Hypothalamus (tissue), 51 donors: ENCODE measurements around the gene PKLR.
"Not testable (repeated sequence)": the region's sequence is repeated elsewhere in the genome, so short reads cannot be mapped to it uniquely, and the experiment has no call there.

ENCODE experiments used
- DNase-seq, 51 donors: peaks; one replicate each; lab custom pipeline; 2025; lab: John Stamatoyannopoulos, UW

The PKLR gene

GRCh38 chr1:155260276-155260675 is 41.0 kb downstream of the PKLR start:
- DNase-seq, result no peak

GRCh38 chr1:155256058-155256852 is 45.0 kb downstream of the PKLR start:
- DNase-seq, result peak in 1 of 51 donors; percentile 25

- DNase-seq, result peak; percentile 26 to 93 (median 83)
Measured at GRCh38 chr1:155255243-155256007, 45.8 kb downstream of the PKLR start, which contains the start of gene ENTREP3. TSS of gene ENTREP3 (minus strand) at chr1:155255483. CDS start at chr1:155254877, 606 bp downstream.

GRCh38 chr1:155254714-155255242 is 46.5 kb downstream of the PKLR start:
- peak in 22 of 51 donors; percentile 27 to 71 (median 48) for DNase-seq

GRCh38 chr1:155254228-155254713 is 47.0 kb downstream of the PKLR start:
- peak in 7 of 51 donors; percentile 4 to 51 (median 22) for DNase-seq

- peak in 1 of 51 donors; percentile 32 for DNase-seq
Measured at GRCh38 chr1:155253797-155254196, 47.4 kb downstream of the PKLR start.

GRCh38 chr1:155253208-155253607 is 48.0 kb downstream of the PKLR start:
- no peak for DNase-seq

GRCh38 chr1:155251566-155251965 is 49.7 kb downstream of the PKLR start:
- no peak for DNase-seq

- DNase-seq, result peak; percentile 30 to 93 (median 82)
Measured at GRCh38 chr1:155250633-155251449, 50.4 kb downstream of the PKLR start.

- DNase-seq, result no peak
Measured at GRCh38 chr1:155250246-155250632, 51.0 kb downstream of the PKLR start.

- no peak for DNase-seq
Measured at GRCh38 chr1:155247667-155248553, 53.3 kb downstream of the PKLR start.

- not testable (repeated sequence) for DNase-seq
Measured at GRCh38 chr1:155246796-155247195, 54.4 kb downstream of the PKLR start.

GRCh38 chr1:155245163-155245524 is 56.1 kb downstream of the PKLR start:
- DNase-seq, result no peak

GRCh38 chr1:155244368-155245162 is 56.7 kb downstream of the PKLR start:
- DNase-seq, result peak; percentile 36 to 99 (median 96)

GRCh38 chr1:155242805-155243358 is 58.4 kb downstream of the PKLR start:
- DNase-seq, result no peak

GRCh38 chr1:155241841-155242264 is 59.4 kb downstream of the PKLR start:
- no peak for DNase-seq

GRCh38 chr1:155241069-155241679 is 60.1 kb downstream of the PKLR start:
- DNase-seq, result peak in 45 of 51 donors; percentile 10 to 88 (median 64)
